ENCODE data around the gene CD109. TPM values are rescaled to one million over a fixed set of nuclear protein-coding genes. Genes with fewer than 3 reads are reported as not detected.

The CD109 gene
- polyA plus RNA-seq, 1 donor from 2014 or later, result 0.07 TPM

GRCh38 chr6:73774311-73774774, 78.3 kb downstream of the CD109 start:
- Histone ChIP-seq H3K4me2 (ENCODE audit: low read length) (no peak overlapping the region), H3K9ac (ENCODE audit: low read length) (no peak overlapping the region), H3K27me3 (ENCODE audit: insufficient read depth, low read depth, low read length) (no peaks in the 10 kb centered on the region)

GRCh38 chr6:73779943-73780342, 83.9 kb downstream of the CD109 start:
- H3F3A ChIP-seq (ENCODE audit: insufficient read depth, low read length, poor library complexity, severe bottlenecking), result no peaks in the 10 kb centered on the region
- no peaks in the 10 kb centered on the region for H3K36me3 ChIP-seq (ENCODE audit: insufficient read depth, low read length)
- H2AFZ ChIP-seq (ENCODE audit: low read depth, low read length), result no peak overlapping the region
- H3K4me2 ChIP-seq (ENCODE audit: low read length), result no peak overlapping the region
- no peaks in the 10 kb centered on the region for H3K9me3 ChIP-seq (ENCODE audit: low read length)
- no peak overlapping the region for H3K27ac ChIP-seq (ENCODE audit: low read length)
- H3K9ac ChIP-seq (ENCODE audit: low read length), result no peak overlapping the region
- H3K79me2 ChIP-seq (replicated peaks; ENCODE audit: insufficient read depth, low read length), result no peaks in the 10 kb centered on the region
- no peaks in the 10 kb centered on the region for H4K20me1 ChIP-seq (ENCODE audit: insufficient read depth)
- no peak overlapping the region for H3K4me3 ChIP-seq (ENCODE audit: low read length)
- no peaks in the 10 kb centered on the region for H3K27me3 ChIP-seq (ENCODE audit: insufficient read depth, low read depth, low read length)
- no peaks in the 10 kb centered on the region for H3K9me2 ChIP-seq (ENCODE audit: insufficient read depth, low read length)
- TF ChIP-seq SMC3 (conservative IDR thresholded peaks at IDR 0.05; ENCODE audit: poor library complexity), result no peak
- TF ChIP-seq RAD21 (conservative IDR thresholded peaks at IDR 0.05), result no peak
- no peak for TF ChIP-seq EZH2 (IDR thresholded peaks at IDR 0.05; ENCODE audit: borderline replicate concordance, insufficient read depth, low read length, poor library complexity, severe bottlenecking)
- no peak for TF ChIP-seq MXI1 (conservative IDR thresholded peaks at IDR 0.05; ENCODE audit: poor library complexity, severe bottlenecking)
- TF ChIP-seq TAF1 (IDR thresholded peaks at IDR 0.05; ENCODE audit: low read depth), result no peak
- no peak for TF ChIP-seq CTCF (IDR thresholded peaks at IDR 0.05; ENCODE audit: poor library complexity, severe bottlenecking)
- TF ChIP-seq EP300 (conservative IDR thresholded peaks at IDR 0.05; ENCODE audit: poor library complexity, severe bottlenecking), result no peak
- no peak for TF ChIP-seq POLR2AphosphoS5 (IDR thresholded peaks at IDR 0.05)

More at GRCh38 chr6:73774311-73774774, 78.3 kb downstream of the CD109 start:
- no peaks in the 10 kb centered on the region for H3F3A ChIP-seq (ENCODE audit: insufficient read depth, low read length, poor library complexity, severe bottlenecking)
- no peaks in the 10 kb centered on the region for H3K9me2 ChIP-seq (ENCODE audit: insufficient read depth, low read length)
- no peak overlapping the region for H3K27ac ChIP-seq (ENCODE audit: low read length)
- no peaks in the 10 kb centered on the region for H4K20me1 ChIP-seq (ENCODE audit: insufficient read depth)
- no peaks in the 10 kb centered on the region for H3K79me2 ChIP-seq (replicated peaks; ENCODE audit: insufficient read depth, low read length)
- no peak overlapping the region for H2AFZ ChIP-seq (ENCODE audit: low read depth, low read length)
- no peaks in the 10 kb centered on the region for H3K36me3 ChIP-seq (ENCODE audit: insufficient read depth, low read length)
- H3K4me3 ChIP-seq (ENCODE audit: low read length), result no peak overlapping the region
- no peak for TF ChIP-seq EP300 (conservative IDR thresholded peaks at IDR 0.05; ENCODE audit: poor library complexity, severe bottlenecking)
- no peak for TF ChIP-seq EZH2 (IDR thresholded peaks at IDR 0.05; ENCODE audit: borderline replicate concordance, insufficient read depth, low read length, poor library complexity, severe bottlenecking)
- no peak for TF ChIP-seq POLR2AphosphoS5 (IDR thresholded peaks at IDR 0.05)
- TF ChIP-seq REST (IDR thresholded peaks at IDR 0.05; ENCODE audit: borderline replicate concordance), result no peak
- TF ChIP-seq CTCF (IDR thresholded peaks at IDR 0.05; ENCODE audit: poor library complexity, severe bottlenecking), result no peak
- TF ChIP-seq SMC3 (conservative IDR thresholded peaks at IDR 0.05; ENCODE audit: poor library complexity), result no peak
- no peak for TF ChIP-seq TAF1 (IDR thresholded peaks at IDR 0.05; ENCODE audit: low read depth)
- no peak for TF ChIP-seq MXI1 (conservative IDR thresholded peaks at IDR 0.05; ENCODE audit: poor library complexity, severe bottlenecking)
- H3K9me3 ChIP-seq (ENCODE audit: low read length), result no peaks in the 10 kb centered on the region
